ENCODE measurements around the gene TLE2.

Gene TLE2

DNA sequence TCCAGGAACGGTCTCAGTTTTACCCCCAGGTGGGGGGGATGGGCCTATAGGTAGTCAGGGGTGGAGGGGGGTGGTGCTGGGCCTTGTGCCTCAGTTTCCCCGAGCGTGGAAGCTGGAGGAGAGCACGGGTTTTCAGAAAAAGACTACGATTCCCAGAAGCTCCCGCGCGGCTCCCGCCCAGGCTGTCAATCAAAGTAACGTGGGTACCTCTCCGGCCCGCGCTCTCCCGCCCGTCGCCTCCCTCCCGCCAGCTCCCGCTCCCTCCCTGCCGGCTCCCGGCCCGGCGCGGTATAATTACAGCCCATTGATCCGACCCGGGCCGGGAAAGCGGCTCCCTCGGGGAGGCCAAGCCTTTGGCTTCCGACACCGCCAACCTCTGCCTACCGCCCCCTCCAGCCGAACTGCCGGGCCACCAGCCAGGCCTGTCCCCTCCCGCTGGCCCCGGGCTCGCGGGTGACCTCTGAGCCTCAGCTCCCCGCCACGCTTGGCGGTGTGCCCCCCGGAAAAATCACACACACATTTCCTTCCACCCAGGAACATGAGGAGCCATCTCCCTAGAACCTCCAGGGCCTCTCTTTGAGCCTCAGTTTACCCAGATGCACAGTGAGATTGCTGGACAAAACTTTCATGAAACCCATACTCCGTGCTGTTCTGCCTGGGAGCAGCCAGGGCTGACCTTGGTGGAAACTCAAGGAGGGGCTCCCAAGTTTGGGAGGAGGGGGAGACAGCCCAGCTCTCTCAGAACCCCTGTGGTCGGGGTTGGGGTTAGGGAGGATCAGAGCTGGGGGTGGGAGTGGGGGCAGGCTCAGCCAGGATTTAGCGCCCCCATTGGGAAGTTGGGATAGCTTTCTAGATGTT lies 7.3 kb upstream of the TLE2 start:
- DNase-seq, result peak; percentile 99

DNA sequence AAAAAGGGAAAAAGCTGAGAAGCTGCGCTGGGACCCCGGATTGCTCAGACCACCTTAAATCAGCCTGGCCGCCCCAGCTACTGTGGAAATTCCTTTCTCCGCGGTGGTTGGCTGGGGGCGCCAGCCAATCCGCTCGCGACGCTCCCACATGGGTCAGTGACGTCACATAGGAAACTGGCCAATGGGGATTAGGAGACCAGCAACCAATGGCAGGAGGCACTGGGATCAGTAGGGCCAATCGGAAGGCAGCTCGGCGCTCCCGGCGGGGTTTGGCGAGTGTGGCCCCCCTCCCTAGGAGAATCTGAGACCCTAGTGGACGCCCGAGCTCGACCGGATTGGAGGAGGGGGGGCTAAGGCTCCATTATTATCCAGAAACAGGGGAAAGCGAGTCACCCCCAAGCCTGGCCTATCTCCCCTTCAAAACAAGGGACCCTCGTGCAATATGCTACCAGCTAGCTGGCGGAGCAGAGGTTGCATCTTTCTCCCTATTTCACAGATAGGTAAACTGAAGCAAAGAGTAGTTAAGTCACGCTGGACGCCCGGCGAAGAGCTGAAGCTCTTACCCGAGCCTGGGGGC lies 6.5 kb upstream of the TLE2 start:
- peak; percentile 100 for DNase-seq

DNA sequence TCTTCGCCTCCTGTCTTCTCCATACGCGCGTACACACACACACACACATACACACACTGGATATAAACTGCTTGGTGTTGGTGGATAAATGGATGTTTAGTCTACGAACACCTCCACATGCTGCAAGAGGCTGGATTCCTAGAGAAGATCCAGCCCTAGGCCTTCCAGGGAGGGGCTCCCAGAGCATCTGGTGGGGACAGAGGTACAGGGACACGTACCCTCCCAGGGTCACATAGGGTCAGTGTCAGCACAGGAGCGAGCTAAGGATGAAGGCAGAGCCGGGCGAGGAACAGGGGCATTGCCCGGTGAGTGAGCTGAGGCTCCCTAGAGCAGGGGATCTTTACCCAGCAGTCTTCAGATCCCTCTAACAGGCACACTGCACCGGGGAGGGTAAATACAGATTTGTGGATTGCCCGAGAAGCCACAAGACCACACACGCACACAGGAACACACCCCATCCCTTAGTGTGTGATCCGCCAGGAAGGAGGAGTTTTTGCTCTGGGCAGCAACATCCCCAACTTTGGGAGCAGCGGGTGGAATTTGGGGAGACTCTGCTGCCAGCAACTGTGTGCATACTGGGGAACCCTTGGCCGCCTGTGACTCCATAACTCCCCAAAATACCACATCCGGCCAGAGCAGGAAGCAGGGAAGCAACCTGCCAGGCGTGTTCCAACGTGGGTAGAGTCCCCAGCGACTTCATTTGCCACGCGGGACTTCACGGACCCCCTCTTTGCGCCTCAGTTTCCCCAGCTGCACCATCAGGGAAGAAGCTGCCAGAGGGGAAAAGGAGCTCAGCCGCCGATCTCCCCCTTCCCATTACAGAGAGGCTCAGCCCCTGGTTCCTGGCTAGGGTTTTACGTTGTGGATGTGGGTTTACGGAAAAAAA lies 5.8 kb upstream of the TLE2 start:
- DNase-seq, result peak; percentile 73

DNA sequence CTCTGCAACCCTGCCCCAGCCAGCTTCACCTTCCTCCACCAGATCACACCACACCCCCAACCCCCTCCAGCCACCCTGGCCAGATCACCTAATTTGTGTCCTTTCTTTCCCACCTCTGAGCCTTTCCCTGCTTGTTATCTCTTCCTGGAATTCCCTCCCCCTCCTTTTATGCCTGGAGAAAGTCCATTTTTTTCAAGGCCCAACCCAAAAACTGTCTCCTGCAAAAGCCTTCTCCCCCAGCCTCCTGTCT lies 5.3 kb upstream of the TLE2 start:
- DNase-seq, result no peak

DNA sequence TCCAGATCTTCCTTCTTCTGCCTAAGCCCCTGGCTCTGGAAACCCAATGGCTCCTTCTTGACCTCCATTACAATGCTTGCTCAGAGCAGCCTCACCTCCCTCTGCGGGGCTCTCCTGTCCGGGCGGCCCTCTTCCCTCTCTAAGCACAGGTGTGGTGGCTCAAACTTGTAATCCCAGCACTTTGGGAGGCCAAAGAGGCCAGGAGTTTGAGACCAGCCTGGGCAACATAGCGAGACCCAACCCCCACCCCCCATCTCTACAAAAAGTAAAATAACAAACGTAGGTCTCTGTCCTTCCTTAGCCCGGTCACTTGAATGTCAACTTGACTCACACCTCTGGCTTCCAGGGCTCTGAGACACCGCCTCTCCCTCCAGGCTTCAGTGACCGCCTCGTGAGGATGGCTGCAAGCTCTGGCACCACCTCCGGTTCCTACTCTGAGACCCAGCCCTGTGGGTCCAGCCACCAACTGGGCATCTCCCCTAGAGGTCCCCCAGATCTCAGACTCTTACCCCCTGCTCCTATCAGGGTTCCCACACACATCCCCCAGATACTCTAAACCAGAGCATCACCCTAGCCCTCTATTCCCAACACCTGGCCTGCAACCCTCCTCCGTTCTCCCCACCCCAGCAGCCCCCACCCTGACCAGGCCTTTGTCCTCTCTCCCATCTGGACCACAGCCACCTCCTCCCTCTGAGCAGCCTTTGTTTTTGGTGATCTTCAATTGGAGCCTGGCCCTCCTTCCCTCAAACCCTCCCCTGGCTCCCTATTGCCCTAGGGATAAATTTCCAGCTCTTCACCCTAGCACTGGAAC lies 4.7 kb upstream of the TLE2 start:
- no peak for DNase-seq

DNA sequence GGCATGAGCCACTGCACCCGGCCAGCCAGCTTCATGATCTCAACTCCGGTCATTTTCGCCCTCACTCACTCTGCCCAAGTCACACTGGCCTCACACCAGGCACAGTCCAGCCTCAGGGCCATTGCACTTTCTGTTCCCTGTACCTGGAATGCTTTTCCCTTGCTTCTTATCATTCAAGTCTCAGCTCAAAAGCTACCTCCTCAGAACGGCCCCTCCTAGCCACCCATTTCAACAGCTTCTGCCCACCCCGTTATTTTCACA lies 2.5 kb upstream of the TLE2 start:
- no peak for DNase-seq

DNA sequence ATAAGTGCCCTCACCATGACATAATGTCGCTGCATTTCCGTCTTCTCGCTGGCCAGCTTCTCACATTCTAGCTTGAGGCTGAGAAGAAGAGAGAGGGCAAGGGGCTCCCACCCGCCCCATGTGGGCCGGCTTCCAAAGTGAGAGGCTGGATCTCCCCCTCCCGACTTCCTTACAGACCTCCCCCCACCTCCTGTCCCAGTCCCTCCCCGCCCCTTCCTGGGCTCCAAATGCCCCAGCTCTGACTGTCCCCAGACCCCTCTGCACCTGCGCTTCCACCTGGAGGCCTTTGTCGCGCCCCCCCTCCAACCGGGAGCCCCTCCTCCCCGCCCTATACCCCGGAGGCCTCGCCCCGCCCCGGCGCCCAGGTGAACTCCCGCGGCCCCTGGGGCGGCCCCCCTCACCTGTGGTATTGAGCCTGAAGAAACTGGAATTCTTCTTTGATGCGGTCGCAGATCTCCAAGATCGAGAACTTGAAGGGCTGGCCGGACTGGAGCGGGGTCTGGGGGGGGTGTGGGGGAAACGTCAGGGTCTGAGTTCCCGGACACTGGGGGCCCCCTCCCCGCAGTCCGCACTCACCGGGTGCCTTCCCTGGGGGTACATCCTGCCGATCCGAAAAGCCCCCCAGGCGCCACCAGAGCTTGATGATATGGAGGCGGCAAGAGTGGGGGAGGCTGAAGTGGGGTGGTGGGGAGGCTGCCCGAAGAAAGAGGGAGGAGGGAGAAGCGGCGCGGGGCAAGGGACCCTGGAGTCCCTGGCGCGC lies 595 bp downstream of the TLE2 start:
- DNase-seq, result no peak

DNA sequence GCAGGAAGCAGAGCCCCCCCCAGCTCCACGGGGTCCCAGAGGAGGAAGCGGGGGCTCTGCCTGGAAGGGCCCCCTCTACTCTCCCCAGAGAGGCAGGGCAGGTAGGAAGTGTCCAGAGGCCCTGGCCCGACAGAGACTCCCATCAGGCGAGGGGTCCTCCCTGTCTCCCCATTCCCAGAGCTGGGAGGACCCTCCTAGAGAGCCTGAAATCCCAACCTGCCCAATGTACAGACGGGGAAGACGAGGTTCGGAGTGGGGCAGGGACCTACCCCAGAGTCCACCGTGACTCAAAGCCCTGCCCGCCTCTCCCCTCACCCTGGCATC lies 1.1 kb downstream of the TLE2 start:
- no peak for DNase-seq

DNA sequence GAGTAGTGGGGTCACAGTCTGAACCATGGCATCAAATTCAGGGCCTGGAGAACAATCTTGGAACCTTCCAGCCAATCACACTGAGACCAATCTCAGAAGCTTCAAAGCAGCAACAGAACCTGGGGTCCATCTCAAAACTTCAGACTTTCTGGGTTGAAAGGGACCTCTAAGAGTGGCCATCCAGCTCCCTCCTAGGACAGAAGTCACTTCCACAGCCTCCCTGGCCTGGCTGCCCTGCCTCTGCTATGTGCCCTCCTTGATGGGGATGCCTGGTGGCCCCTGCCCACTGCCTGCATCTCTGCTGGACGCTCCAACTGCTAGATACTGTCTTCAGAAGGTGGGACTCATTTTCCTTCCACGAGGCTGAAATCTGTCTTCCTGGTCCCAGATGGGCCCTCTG lies 1.8 kb downstream of the TLE2 start:
- no peak for DNase-seq

DNA sequence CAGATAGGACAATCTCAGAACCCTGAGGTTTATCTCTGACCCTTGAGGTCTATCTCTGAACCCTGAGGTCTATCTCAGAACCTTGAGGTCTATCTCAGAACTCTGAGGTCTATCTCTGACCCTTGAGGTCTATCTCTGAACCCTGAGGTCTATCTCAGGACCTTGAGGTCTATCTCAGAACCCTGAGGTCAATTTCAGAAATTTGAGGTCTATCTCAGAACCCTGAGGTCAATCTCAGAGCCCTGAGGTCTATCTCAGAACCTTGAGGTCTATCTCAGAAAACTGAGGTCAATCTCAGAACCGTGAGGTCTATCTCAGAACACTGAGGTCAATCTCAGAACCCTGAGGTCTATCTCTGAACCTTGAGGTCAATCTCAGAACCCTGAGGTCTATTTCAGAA lies 2.3 kb downstream of the TLE2 start:
- DNase-seq, result no peak

DNA sequence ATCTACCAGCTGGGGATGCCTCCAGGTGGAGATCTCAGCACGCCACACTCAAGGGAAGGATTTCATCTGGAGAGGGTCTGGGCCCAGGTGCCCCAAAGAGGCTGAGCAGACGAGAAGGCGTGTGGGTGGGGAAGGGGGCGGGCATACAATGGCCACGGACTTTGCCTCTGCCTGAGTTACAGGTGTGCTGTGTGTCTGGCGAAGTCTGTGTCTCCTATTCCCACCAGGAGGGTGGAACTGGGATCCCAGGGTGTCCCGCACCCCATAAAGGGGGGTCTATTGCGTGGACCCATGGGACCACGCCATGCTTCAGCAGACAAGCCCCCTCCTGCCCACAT lies 3.6 kb downstream of the TLE2 start:
- no peak for DNase-seq

DNA sequence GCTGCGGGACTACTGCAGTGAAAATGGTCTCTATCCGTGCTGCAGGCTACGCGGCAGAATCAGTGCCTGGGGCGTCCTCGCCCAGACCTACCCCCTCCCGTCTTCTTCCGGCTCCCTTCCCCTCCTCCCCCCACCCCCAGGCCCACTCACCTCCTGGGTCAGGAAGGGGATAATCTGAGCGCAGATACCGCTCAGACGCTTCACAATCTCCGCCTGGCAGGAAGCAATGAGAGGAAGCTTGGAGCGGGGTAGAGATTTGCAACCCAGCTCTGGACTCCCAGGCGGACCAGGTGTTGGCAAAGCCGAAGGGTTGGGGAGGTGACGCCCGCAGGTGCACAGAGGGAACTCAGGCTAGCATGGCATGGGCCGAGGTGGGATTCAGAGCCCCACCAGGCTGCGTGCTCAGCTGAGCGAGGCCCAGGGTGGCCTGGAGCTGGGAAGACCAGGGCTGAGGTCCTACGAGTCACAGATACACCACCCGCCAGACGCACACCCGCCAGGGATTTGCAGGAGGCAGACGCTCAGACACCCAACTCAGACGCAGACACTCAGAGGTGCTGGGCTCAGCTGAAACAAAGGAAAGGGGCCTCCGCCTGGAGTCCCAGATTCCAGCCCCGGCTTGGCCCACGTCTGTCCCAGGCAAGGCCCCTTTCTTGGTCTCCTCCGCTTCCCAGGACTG lies 4.1 kb downstream of the TLE2 start:
- peak; percentile 51 for DNase-seq

DNA sequence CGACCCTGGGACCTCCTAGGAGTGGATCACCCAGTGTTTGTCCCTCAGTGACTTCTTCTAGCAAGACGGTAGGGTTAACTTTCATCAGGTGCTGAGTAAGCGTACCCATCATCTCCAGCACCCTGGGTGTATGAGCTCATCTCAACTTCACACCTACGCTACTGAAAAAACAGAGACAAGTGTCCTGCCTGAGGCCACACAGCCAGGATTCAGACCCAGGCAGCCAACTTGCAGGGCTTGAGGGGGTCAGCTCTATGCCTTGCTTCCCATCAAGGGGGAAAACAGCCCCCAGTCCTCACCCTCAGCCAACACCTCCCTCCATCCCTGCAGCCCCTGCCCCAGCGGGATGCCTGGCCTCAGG lies 4.6 kb downstream of the TLE2 start:
- no peak for DNase-seq

DNA sequence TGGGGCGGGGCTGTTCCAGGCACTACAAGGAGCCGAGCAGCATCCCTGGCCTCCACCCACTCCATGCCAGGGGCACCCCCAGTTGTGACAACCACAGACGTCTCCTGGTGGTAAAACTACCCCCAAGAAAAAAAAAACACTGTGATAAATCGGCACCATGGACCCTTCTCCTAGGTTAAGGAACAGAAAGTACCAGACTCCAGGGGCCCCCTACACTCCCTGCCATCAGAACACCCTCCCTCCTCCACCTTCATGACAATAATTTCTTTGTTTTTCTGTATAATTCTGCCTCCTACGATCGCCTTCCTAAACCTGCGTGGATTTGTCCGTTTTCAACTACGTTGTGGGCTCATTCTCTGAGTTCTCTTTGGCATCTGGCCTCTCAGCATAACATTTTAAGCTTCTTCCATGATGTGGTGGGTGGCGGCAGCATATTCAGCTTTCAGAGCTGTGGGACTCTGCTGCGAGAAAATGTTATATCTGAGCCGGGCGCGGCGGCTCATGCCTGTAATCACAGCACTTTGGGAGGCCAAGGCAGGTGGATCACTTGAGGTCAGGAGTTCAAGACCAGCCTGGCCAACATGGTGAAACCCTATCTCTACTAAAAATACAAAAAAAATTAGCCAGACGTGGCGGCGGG lies 8.6 kb downstream of the TLE2 start:
- DNase-seq, result no peak

DNA sequence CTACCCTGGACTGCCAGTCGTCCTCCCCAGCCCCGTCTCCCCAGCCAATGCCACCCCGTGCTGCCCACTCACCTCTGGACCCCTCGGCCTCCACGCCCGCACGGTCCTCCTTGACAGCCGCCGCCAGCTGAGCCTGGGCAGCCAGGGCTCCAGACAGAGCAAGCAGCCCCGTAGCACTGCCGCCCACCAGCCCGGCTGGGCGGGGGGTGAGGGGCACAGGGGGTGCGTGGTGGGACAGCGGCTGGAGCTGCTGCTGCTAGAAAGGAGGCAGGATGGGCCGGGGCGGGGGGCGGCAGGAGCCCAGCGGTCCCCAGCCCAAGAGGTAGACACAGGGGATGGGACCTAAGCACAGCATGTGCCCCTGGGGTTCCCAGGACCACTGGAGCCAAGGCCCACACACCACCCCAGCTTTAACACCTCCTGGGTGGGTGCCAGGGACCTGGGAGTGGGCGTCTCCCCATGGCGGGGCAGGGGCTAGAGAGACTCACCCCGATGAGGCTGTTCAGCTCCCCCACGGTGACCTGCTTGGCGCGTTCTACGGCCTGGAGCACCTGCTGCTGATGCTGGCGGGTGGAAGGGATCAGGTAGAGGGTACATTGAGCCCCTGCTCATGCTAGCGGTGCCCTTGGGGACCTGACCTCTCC lies 9.7 kb downstream of the TLE2 start:
- DNase-seq, result no peak

DNA sequence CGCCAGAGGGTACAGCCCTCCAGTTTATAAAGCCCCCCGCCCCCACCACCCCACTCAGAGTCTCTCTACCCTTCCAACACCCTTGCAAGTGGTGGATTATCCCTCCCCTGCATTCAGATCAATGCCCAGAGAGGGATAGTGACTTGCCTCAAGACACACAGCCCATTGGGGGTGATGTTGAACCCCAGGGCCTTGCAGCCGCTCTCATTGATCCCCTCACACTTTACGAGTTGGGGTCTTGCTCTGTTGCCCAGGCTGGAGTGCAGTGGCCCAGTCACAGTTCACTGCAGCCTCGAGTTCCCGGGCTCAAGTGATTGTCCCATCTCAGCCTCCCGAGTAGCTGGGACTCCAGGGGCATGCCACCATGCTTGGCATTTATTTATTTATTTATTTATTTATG lies 11.2 kb downstream of the TLE2 start:
- no peak for DNase-seq

DNA sequence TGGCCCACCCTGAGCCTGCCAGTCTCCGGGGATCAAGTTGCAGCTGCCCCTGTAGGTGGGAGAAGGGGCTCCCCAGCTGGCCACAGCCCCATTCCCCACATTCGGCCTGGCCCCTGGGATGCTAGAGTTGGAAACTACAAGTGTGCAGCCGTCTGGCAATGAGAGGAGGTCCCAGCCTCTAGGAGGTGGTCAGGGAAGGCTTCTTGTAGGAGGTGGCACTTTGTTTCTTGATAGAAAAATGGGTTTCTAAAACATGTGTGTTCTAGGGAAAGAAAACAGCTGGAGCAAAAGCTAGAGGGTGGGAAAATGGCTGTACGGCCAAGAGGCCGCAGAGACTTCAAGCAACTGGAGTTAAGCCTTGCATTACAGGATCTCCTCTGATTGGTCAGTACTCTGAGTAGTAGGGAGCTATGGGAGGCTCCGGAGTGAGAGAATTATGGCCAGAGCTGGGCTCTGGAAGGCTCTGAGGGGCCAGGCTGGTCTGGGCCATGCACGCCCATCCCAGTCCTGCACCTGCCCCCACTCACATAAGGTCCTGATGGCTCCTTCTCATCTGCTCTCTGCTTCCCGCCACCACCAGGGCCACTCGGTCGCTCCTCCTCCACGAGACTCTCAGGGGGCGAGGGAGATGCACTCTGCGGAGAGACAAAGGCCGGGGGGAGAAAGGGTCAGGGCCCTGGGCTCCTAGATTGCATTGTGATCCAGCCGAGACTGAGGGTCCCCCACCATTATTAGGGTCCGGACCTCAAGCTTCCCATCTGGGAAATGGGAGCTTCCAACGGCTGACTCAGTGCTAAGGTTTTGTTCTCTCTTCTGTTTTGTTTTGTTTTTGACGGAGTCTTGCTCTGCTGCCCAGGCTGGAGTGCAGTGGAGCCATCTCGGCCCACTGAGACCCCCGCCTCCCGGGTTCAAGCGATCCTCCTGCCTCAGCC lies 13.7 kb downstream of the TLE2 start:
- DNase-seq, result no peak

DNA sequence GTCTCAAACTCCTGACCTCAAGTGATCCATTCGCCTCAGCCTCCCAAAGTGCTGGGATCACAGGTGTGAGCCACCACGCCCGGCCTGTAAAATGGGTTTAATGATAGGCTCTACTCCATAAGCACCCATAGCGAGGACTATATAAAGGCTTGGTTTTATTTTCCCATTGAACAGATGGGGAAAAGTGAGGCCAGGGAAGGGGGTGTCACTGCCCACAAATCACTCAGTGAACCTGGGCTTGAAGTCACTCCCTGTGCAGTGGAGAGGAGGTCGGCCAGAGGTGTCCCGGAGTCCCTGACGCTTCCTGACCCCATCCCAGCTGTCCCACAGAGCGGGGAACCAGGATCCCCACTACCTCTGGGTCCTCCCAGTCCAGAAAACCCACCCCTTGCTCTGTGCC lies 14.9 kb downstream of the TLE2 start:
- no peak for DNase-seq

DNA sequence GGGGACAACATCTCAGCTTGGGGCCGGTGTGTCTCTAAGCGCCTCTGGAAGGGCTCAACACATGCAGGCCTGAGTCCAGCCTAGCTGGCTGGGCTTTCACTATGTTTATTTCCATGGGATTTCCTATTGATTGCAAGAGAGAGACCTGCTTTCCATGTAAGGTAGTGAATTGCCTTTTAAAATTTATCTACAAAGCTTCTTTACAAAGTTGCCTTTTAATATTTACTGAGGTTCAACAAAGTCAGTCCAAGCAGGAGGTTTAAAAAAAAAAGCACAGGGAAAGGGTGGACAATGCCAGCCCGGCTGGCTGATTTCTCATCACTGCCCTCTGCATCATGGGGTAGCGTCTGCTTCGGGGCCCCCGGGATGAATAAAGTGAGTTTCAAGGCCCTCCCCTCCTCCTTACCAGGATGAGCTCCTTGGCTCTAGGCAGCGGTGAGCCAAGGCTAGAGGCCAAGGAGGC lies 15.8 kb downstream of the TLE2 start:
- DNase-seq, result no peak

DNA sequence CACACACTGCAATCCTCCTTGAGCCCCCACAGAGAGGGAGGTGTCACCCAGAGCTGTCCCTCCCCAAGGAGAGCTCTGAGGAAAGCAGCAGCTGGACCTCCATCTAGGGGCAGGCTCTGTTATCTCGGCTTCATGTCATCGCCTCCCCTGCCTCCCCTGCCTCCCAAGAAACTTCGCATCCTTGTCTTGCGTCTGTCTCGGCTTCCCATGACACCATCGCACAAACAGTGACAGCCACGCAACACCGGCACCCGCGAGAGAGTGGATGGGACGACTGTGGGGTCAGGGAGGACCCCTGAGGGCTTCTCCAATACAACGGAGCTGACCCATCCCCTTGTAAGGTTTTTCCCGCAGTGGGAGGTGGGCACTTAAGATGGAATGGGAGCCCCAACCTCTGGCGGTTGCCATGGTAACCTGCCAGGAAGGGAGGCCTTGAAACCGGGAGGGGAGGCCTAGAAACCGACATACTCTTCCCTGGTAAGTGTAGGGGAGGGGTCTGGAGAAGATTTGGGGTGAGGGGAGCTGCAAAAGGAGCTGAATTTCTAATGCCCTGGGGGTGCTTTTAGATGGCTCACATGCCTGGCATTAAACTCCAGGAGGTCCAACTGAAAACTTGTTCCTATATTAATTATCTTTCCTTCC lies 16.3 kb downstream of the TLE2 start:
- DNase-seq, result peak; percentile 42

Data from eye (tissue), 1 donor.